HG03460 (cell line): Measurements from ENCODE around the gene MFSD11.
"Not testable (repeated sequence)": the region's sequence is repeated elsewhere in the genome, so short reads cannot be mapped to it uniquely, and the experiment has no call there.

Source experiments
- ATAC-seq: cut with Tn5 transposase; IDR thresholded peaks from one replicate; pipeline ENCODE4 v1.9.1; 2021; ENCODE audit not compliant: unreplicated experiment

The MFSD11 gene

GRCh38 chr17:76745785-76746184, 7.9 kb downstream of the MFSD11 start:
- not testable (repeated sequence) for ATAC-seq

GRCh38 chr17:76747716-76748363, 9.9 kb downstream of the MFSD11 start:
- no peak for ATAC-seq

- no peak for ATAC-seq
These were observed 10.7 kb downstream of the MFSD11 start for GRCh38 chr17:76748657-76749056.

- no peak for ATAC-seq
These were observed 13.6 kb downstream of the MFSD11 start for GRCh38 chr17:76751416-76751993.

- no peak for ATAC-seq
These were observed 14.1 kb downstream of the MFSD11 start for GRCh38 chr17:76752006-76752405.

- no peak for ATAC-seq
These were observed 15.4 kb downstream of the MFSD11 start for GRCh38 chr17:76753061-76753961.

GRCh38 chr17:76755285-76755684, 17.4 kb downstream of the MFSD11 start:
- ATAC-seq: no peak

GRCh38 chr17:76757256-76757655, 19.3 kb downstream of the MFSD11 start:
- ATAC-seq: no peak

GRCh38 chr17:76758570-76758969, 20.7 kb downstream of the MFSD11 start:
- ATAC-seq: no peak

- no peak for ATAC-seq
These were observed 35.1 kb downstream of the MFSD11 start for GRCh38 chr17:76772842-76773525.

GRCh38 chr17:76775021-76775600, 37.2 kb downstream of the MFSD11 start:
- ATAC-seq: no peak

GRCh38 chr17:76781056-76781982, 43.4 kb downstream of the MFSD11 start:
- ATAC-seq: no peak

- ATAC-seq: no peak
These were observed 45.2 kb downstream of the MFSD11 start for GRCh38 chr17:76783146-76783545.

- ATAC-seq: no peak
These were observed 47.0 kb downstream of the MFSD11 start for GRCh38 chr17:76784926-76785325.

GRCh38 chr17:76787866-76788265, 49.9 kb downstream of the MFSD11 start:
- ATAC-seq: not testable (repeated sequence)

- no peak for ATAC-seq
These were observed 51.4 kb downstream of the MFSD11 start for GRCh38 chr17:76789235-76789788.

GRCh38 chr17:76791053-76791980, 53.4 kb downstream of the MFSD11 start:
- no peak for ATAC-seq

GRCh38 chr17:76792348-76792747, 54.4 kb downstream of the MFSD11 start:
- no peak for ATAC-seq

GRCh38 chr17:76793775-76794174, 55.9 kb downstream of the MFSD11 start:
- ATAC-seq: no peak
